ENCODE data around the gene TCF15. TPM values are rescaled to one million over a fixed set of nuclear protein-coding genes. Genes with fewer than 3 reads are reported as not detected.

TCF15 gene
- total and polyA plus RNA-seq, 2 of the 13 experiments (the other 11 are each of a cell fraction or from before 2014, with no cell fraction given): not detected

DNA sequence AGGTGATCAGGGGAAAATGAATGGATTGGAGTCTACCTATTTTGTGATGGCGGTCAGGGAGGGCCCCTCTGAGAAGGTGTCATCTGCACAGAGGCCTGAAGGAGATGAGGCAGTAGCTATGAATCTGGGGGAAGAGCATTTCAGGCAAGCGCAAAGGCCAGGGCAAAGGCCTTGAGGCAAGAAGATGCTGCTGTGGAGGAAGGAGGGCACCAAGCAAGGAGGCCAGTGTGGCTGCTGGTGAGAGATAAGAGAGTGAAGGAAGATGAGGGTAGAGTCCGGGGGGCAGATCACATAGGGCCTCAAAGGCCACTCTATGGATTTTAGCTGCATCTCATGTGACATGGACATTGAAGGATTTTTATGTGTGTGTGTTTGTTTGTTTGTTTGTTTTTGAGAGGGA, 45.9 kb downstream of the TCF15 start (continued):
- TF ChIP-seq, protein P1, sequence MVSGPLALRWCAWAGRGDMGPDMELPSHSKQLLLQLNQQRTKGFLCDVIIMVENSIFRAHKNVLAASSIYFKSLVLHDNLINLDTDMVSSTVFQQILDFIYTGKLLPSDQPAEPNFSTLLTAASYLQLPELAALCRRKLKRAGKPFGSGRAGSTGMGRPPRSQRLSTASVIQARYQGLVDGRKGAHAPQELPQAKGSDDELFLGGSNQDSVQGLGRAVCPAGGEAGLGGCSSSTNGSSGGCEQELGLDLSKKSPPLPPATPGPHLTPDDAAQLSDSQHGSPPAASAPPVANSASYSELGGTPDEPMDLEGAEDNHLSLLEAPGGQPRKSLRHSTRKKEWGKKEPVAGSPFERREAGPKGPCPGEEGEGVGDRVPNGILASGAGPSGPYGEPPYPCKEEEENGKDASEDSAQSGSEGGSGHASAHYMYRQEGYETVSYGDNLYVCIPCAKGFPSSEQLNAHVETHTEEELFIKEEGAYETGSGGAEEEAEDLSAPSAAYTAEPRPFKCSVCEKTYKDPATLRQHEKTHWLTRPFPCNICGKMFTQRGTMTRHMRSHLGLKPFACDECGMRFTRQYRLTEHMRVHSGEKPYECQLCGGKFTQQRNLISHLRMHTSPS (CRISPR knock-in tag; IDR thresholded peaks at IDR 0.05; ENCODE audit: low read depth): no peak
- TF ChIP-seq ZNF10 (CRISPR knock-in tag; IDR thresholded peaks at IDR 0.05; ENCODE audit: borderline replicate concordance, low read depth): no peak

DNA sequence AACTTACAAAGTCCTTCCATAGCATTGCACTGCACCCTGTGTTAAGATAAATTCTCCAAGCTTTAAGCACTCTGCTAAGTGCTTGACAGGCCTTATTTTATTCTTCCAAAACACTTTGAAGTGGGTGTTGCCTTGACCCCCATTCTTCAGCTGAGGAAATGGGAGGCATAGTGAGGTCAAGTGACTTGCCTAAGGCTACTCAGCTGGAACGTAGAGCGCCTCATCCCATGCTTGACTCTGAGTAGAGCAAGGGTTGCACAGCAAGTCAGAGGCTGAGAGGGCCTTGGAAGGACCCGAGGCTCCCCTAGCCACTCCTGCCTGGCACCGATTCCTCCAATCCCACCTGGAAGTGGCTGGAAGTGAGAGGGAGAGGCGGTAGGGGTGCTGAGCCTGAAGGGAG, 46.9 kb downstream of the TCF15 start:
- ATAC-seq: no peak
- Histone ChIP-seq H3K9ac (ENCODE audit: insufficient read depth, low read depth, low read length) (no peak overlapping the region), H3K4me1 (ENCODE audit: insufficient read depth, low read length) (no peaks in the 10 kb centered on the region), H3K79me2 (ENCODE audit: insufficient read depth, low read length) (no peaks in the 10 kb centered on the region), H4K20me1 (ENCODE audit: insufficient read depth, low read length) (no peaks in the 10 kb centered on the region), H2AFZ (ENCODE audit: low read length) (no peak overlapping the region), H3K4me3 (replicated peaks in 1 of 3; ENCODE audit: insufficient read depth in 1 of 3, low read depth in 2 of 3, low read length in 3 of 3) (no peak overlapping the region), H3K36me3 (replicated peaks in 1 of 2; ENCODE audit: control insufficient read depth in 1 of 2, insufficient read depth in 2 of 2, low read length in 2 of 2) (no peaks in the 10 kb centered on the region), H3K9me3 (ENCODE audit: low read length) (no peaks in the 10 kb centered on the region), H3K27me3 (ENCODE audit: control insufficient read depth in 1 of 2, insufficient read depth in 2 of 2, low read length in 2 of 2) (peaks cover 2 to 54% of the 10 kb centered on the region in 2 experiments; a peak in 3 of 5 replicates), H3K4me2 (ENCODE audit: low read depth, low read length) (no peak overlapping the region), H3K27ac (ENCODE audit: extremely low read length, insufficient read depth, low read length) (no peak overlapping the region)
- 13% methylated on average over 5 of the region's 5 CpGs for WGBS (ENCODE audit: low lambda C conversion rate)
- no peak for DNase-seq (ENCODE audit: low spot score)
- intact Hi-C loops (cut with micrococcal nuclease; ENCODE audit: unreplicated experiment): no loop called here
- ChIA-PET CTCF (ENCODE audit: low intra/inter-chr PET ratio, low total read pairs) (interaction anchor here (2.5 to 3.2 kb wide), 4 partner anchors 82 to 176 kb away, joined by 31 to 56 read pairs (median 34); no protein-coding TSS in a partner anchor), POLR2A (no interaction called here)
- no peak for FAIRE-seq
- in situ Hi-C loops (cut with HindIII; ENCODE audit: extremely low pct_ligation_motif_present, low pct_unique_long_range_greater_than_20kb): loop anchor here (5.0 kb wide), 2 partner anchors 84 to 174 kb away; no protein-coding TSS in a partner anchor
- TF ChIP-seq ZNF251 (CRISPR knock-in tag; IDR thresholded peaks at IDR 0.05) (no peak), ZNF713 (CRISPR knock-in tag; IDR thresholded peaks at IDR 0.05) (no peak), ETV5 (CRISPR knock-in tag; IDR thresholded peaks at IDR 0.05; ENCODE audit: borderline replicate concordance) (no peak), ZNF660 (CRISPR knock-in tag; IDR thresholded peaks at IDR 0.05; ENCODE audit: borderline replicate concordance, low read depth) (no peak), SNAPC2 (CRISPR knock-in tag; IDR thresholded peaks at IDR 0.05) (no peak), ZNF644 (CRISPR knock-in tag; IDR thresholded peaks at IDR 0.05; ENCODE audit: low read depth) (no peak), SATB2 (CRISPR knock-in tag; IDR thresholded peaks at IDR 0.05) (no peak), ZNF383 (CRISPR knock-in tag; IDR thresholded peaks at IDR 0.05; ENCODE audit: borderline replicate concordance) (no peak), POLR2AphosphoS2 (IDR thresholded peaks at IDR 0.05; ENCODE audit: low read depth, low read length) (no peak), HOXA5 (CRISPR knock-in tag; IDR thresholded peaks at IDR 0.05) (no peak), KDM3A (CRISPR knock-in tag; IDR thresholded peaks at IDR 0.05; ENCODE audit: low read depth) (no peak)
- TF ChIP-seq, protein P2, sequence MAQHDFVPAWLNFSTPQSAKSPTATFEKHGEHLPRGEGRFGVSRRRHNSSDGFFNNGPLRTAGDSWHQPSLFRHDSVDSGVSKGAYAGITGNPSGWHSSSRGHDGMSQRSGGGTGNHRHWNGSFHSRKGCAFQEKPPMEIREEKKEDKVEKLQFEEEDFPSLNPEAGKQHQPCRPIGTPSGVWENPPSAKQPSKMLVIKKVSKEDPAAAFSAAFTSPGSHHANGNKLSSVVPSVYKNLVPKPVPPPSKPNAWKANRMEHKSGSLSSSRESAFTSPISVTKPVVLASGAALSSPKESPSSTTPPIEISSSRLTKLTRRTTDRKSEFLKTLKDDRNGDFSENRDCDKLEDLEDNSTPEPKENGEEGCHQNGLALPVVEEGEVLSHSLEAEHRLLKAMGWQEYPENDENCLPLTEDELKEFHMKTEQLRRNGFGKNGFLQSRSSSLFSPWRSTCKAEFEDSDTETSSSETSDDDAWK (CRISPR knock-in tag; IDR thresholded peaks at IDR 0.05): no peak
- TF ChIP-seq, protein P3, sequence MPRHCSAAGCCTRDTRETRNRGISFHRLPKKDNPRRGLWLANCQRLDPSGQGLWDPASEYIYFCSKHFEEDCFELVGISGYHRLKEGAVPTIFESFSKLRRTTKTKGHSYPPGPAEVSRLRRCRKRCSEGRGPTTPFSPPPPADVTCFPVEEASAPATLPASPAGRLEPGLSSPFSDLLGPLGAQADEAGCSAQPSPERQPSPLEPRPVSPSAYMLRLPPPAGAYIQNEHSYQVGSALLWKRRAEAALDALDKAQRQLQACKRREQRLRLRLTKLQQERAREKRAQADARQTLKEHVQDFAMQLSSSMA (CRISPR knock-in tag; IDR thresholded peaks at IDR 0.05): no peak
- BruUV-seq (replicated peaks): no TSS peak

Data from HepG2 (cell line).